HUES64 (cell line): ENCODE results near the gene ATF7.
"Not testable (repeated sequence)": the region's sequence is repeated elsewhere in the genome, so short reads cannot be mapped to it uniquely, and the experiment has no call there.

Source experiments
- H3K27ac ChIP-seq: 2 replicates; pipeline ENCODE4 v1.7.0; 2013; ENCODE audit warnings: low read depth, low read length, inconsistent platforms
- H3K27me3 ChIP-seq: 2 replicates; pipeline ENCODE4 v1.6.1; 2013; ENCODE audit warnings: mild to moderate bottlenecking, low read length; ENCODE audit not compliant: insufficient read depth
- H3K36me3 ChIP-seq: 2 replicates; pipeline ENCODE4 v1.6.1; 2013; ENCODE audit warnings: mild to moderate bottlenecking, low read length; ENCODE audit not compliant: insufficient read depth
- H3K4me1 ChIP-seq: 2 replicates; pipeline ENCODE4 v1.6.1; 2013; ENCODE audit warnings: mild to moderate bottlenecking, low read length, moderate library complexity; ENCODE audit not compliant: insufficient read depth
- H3K4me3 ChIP-seq: 2 replicates; pipeline ENCODE4 v1.5.1; 2013; ENCODE audit warnings: mild to moderate bottlenecking, low read length, moderate library complexity
- H3K9ac ChIP-seq: 2 replicates; pipeline ENCODE4 v1.6.1; 2013; ENCODE audit warnings: mild to moderate bottlenecking, low read depth, low read length
- H3K9me3 ChIP-seq: 2 replicates; pipeline ENCODE4 v1.6.1; 2013; ENCODE audit warnings: low read depth, low read length; ENCODE audit not compliant: insufficient read depth
- WGBS: fragments of 150-250, 120-280 bp; methylation state at CpG from one replicate; pipeline ENCODE4 v1.1.7; 2013; ENCODE audit warnings: missing lambda C conversion rate; 5-methylcytosine and 5-hydroxymethylcytosine counted together

Gene ATF7

GRCh38 chr12:53611304-53611703 is 14.9 kb downstream of the ATF7 start:
- Histone ChIP-seq H3K36me3 (no peaks in the 10 kb centered on the region; the same call in 1 of the 2 replicates), H3K27ac (no peak overlapping the region), H3K9me3 (no peaks in the 10 kb centered on the region), H3K4me1 (0 out of 2 replicates have a peak, but pooled peaks cover 4% of the 10 kb centered on the region), H3K27me3 (no peaks in the 10 kb centered on the region), H3K9ac (no peak overlapping the region), H3K4me3 (no peak overlapping the region)
- WGBS: 98% methylated on average over 6 of the region's 8 CpGs

GRCh38 chr12:53606688-53607087 is 19.5 kb downstream of the ATF7 start:
- WGBS: 88% methylated on average over 1 of the region's 5 CpGs
- not testable (repeated sequence) for H3K9me3 ChIP-seq, H3K27ac ChIP-seq, H3K9ac ChIP-seq, H3K4me3 ChIP-seq, H3K27me3 ChIP-seq, H3K36me3 ChIP-seq
- H3K4me1 ChIP-seq: peaks cover 27% of the 10 kb centered on the region

GRCh38 chr12:53604581-53604980 is 21.6 kb downstream of the ATF7 start:
- Histone ChIP-seq H3K4me3 (no peak overlapping the region), H3K9ac (no peak overlapping the region), H3K9me3 (no peaks in the 10 kb centered on the region)

GRCh38 chr12:53603804-53604203 is 22.4 kb downstream of the ATF7 start:
- H3K4me3 ChIP-seq: no peak overlapping the region
- peaks cover 32% of the 10 kb centered on the region for H3K4me1 ChIP-seq
- no peak overlapping the region for H3K9ac ChIP-seq
- H3K36me3 ChIP-seq: 0 out of 2 replicates have a peak, but pooled peaks cover 4% of the 10 kb centered on the region
- H3K27me3 ChIP-seq: no peaks in the 10 kb centered on the region
- no peaks in the 10 kb centered on the region for H3K9me3 ChIP-seq
- H3K27ac ChIP-seq: no peak overlapping the region

More at GRCh38 chr12:53604581-53604980, 21.6 kb downstream of the ATF7 start:
- Histone ChIP-seq H3K36me3 (0 out of 2 replicates have a peak, but pooled peaks cover 2% of the 10 kb centered on the region), H3K4me1 (peaks cover 32% of the 10 kb centered on the region), H3K27me3 (no peaks in the 10 kb centered on the region), H3K27ac (no peak overlapping the region)

GRCh38 chr12:53603196-53603595 is 23.0 kb downstream of the ATF7 start:
- no peaks in the 10 kb centered on the region for H3K27me3 ChIP-seq
- H3K9me3 ChIP-seq: no peaks in the 10 kb centered on the region
- no peak overlapping the region for H3K4me3 ChIP-seq
- H3K27ac ChIP-seq: no peak overlapping the region
- H3K9ac ChIP-seq: no peak overlapping the region
- peaks cover 32% of the 10 kb centered on the region for H3K4me1 ChIP-seq
- 0 out of 2 replicates have a peak, but pooled peaks cover 4% of the 10 kb centered on the region for H3K36me3 ChIP-seq

GRCh38 chr12:53602176-53602864 is 23.9 kb downstream of the ATF7 start:
- Histone ChIP-seq H3K4me3 (no peak overlapping the region), H3K4me1 (peaks cover 32% of the 10 kb centered on the region)
- 95% methylated on average over 9 of the region's 10 CpGs for WGBS

GRCh38 chr12:53601296-53601847 is 24.8 kb downstream of the ATF7 start:
- no peak overlapping the region for H3K4me3 ChIP-seq
- no peaks in the 10 kb centered on the region for H3K27me3 ChIP-seq
- no peak overlapping the region for H3K9ac ChIP-seq
- peaks cover 35% of the 10 kb centered on the region for H3K4me1 ChIP-seq
- no peaks in the 10 kb centered on the region for H3K9me3 ChIP-seq
- WGBS: 86% methylated on average over 12 of the region's 12 CpGs
- 0 out of 2 replicates have a peak, but pooled peaks cover 4% of the 10 kb centered on the region for H3K36me3 ChIP-seq
- no peak overlapping the region for H3K27ac ChIP-seq

More at GRCh38 chr12:53602176-53602864, 23.9 kb downstream of the ATF7 start:
- no peaks in the 10 kb centered on the region for H3K9me3 ChIP-seq
- H3K36me3 ChIP-seq: 0 out of 2 replicates have a peak, but pooled peaks cover 4% of the 10 kb centered on the region
- H3K9ac ChIP-seq: no peak overlapping the region; the same call in 1 of the 2 replicates
- no peaks in the 10 kb centered on the region for H3K27me3 ChIP-seq
- H3K27ac ChIP-seq: no peak overlapping the region

- no peak overlapping the region for H3K27ac ChIP-seq
- H3K4me3 ChIP-seq: no peak overlapping the region
- no peaks in the 10 kb centered on the region for H3K9me3 ChIP-seq
- H3K9ac ChIP-seq: no peak overlapping the region
- H3K36me3 ChIP-seq: 0 out of 2 replicates have a peak, but pooled peaks cover 4% of the 10 kb centered on the region
- peaks cover 35% of the 10 kb centered on the region for H3K4me1 ChIP-seq
- 95% methylated on average over 13 of the region's 13 CpGs for WGBS
- no peaks in the 10 kb centered on the region for H3K27me3 ChIP-seq
Observed at GRCh38 chr12:53600490-53601295, 25.5 kb downstream of the ATF7 start.

- 0 out of 2 replicates have a peak, but pooled peaks cover 4% of the 10 kb centered on the region for H3K36me3 ChIP-seq
- H3K27me3 ChIP-seq: no peaks in the 10 kb centered on the region
- no CpG with 5 or more reads among the region's 2 CpGs for WGBS
- no peak overlapping the region for H3K4me3 ChIP-seq
- no peak overlapping the region for H3K9ac ChIP-seq
- no peak overlapping the region for H3K27ac ChIP-seq
- H3K9me3 ChIP-seq: no peaks in the 10 kb centered on the region
- peaks cover 35% of the 10 kb centered on the region for H3K4me1 ChIP-seq
Observed at GRCh38 chr12:53599579-53599978, 26.6 kb downstream of the ATF7 start.

- peaks cover 33% of the 10 kb centered on the region for H3K4me1 ChIP-seq
- not testable (repeated sequence) for H3K27me3 ChIP-seq, H3K9ac ChIP-seq, H3K4me3 ChIP-seq, H3K9me3 ChIP-seq, H3K36me3 ChIP-seq, H3K27ac ChIP-seq
- 95% methylated on average over 2 of the region's 2 CpGs for WGBS
Observed at GRCh38 chr12:53598971-53599370, 27.2 kb downstream of the ATF7 start.

- WGBS: 92% methylated on average over 2 of the region's 3 CpGs
- H3K4me3 ChIP-seq: no peak overlapping the region
- no peaks in the 10 kb centered on the region for H3K9me3 ChIP-seq
- H3K36me3 ChIP-seq: 0 out of 2 replicates have a peak, but pooled peaks cover 4% of the 10 kb centered on the region
- H3K9ac ChIP-seq: no peak overlapping the region
- no peak overlapping the region for H3K27ac ChIP-seq
- H3K4me1 ChIP-seq: peaks cover 15% of the 10 kb centered on the region
- H3K27me3 ChIP-seq: no peaks in the 10 kb centered on the region
Observed at GRCh38 chr12:53596920-53597363, 29.2 kb downstream of the ATF7 start.
